ENCODE data around the gene NKD2.

Gene NKD2

GRCh38 chr5:976849-977751 is 31.5 kb upstream of the NKD2 start:
- H3K4me3 ChIP-seq (ENCODE audit: low read length): no peak overlapping the region
- H3K36me3 ChIP-seq (ENCODE audit: control insufficient read depth, low read length): no peaks in the 10 kb centered on the region
- H3K79me2 ChIP-seq (ENCODE audit: control insufficient read depth, low read length): no peaks in the 10 kb centered on the region
- no peak overlapping the region for H3K4me2 ChIP-seq (ENCODE audit: low read length)
- TF ChIP-seq CTCF (IDR thresholded peaks at IDR 0.05; ENCODE audit: low read depth, low read length, poor library complexity, severe bottlenecking) (no peak), EZH2phosphoT487 (IDR thresholded peaks at IDR 0.05; ENCODE audit: borderline replicate concordance, low read length) (no peak)
- no peaks in the 10 kb centered on the region for H3K9me2 ChIP-seq (replicated peaks; ENCODE audit: control insufficient read depth, low read length)
- H3K27ac ChIP-seq (ENCODE audit: low read depth, low read length): no peak overlapping the region
- no peaks in the 10 kb centered on the region for H3F3A ChIP-seq (ENCODE audit: control insufficient read depth, insufficient read depth)
- no peaks in the 10 kb centered on the region for H3K27me3 ChIP-seq (ENCODE audit: control insufficient read depth, low read length)
- H3K4me1 ChIP-seq (ENCODE audit: control insufficient read depth, low read length): no peaks in the 10 kb centered on the region
- no peaks in the 10 kb centered on the region for H4K20me1 ChIP-seq (ENCODE audit: control insufficient read depth, insufficient read depth, low read depth, low read length)
- no peaks in the 10 kb centered on the region for H3K9me3 ChIP-seq (ENCODE audit: control insufficient read depth, insufficient read depth, low read length)

GRCh38 chr5:978054-978453 is 30.5 kb upstream of the NKD2 start:
- no peak overlapping the region for H3K27ac ChIP-seq (ENCODE audit: low read depth, low read length)
- no peaks in the 10 kb centered on the region for H3K27me3 ChIP-seq (ENCODE audit: control insufficient read depth, low read length)
- no peak overlapping the region for H3K4me3 ChIP-seq (ENCODE audit: low read length)
- no peaks in the 10 kb centered on the region for H3F3A ChIP-seq (ENCODE audit: control insufficient read depth, insufficient read depth)
- no peaks in the 10 kb centered on the region for H3K9me2 ChIP-seq (replicated peaks; ENCODE audit: control insufficient read depth, low read length)
- TF ChIP-seq CTCF (IDR thresholded peaks at IDR 0.05; ENCODE audit: low read depth, low read length, poor library complexity, severe bottlenecking) (no peak), EZH2phosphoT487 (IDR thresholded peaks at IDR 0.05; ENCODE audit: borderline replicate concordance, low read length) (no peak)
- H3K9me3 ChIP-seq (ENCODE audit: control insufficient read depth, insufficient read depth, low read length): no peaks in the 10 kb centered on the region
- H3K4me2 ChIP-seq (ENCODE audit: low read length): no peak overlapping the region
- H3K36me3 ChIP-seq (ENCODE audit: control insufficient read depth, low read length): no peaks in the 10 kb centered on the region
- no peaks in the 10 kb centered on the region for H3K79me2 ChIP-seq (ENCODE audit: control insufficient read depth, low read length)
- H3K4me1 ChIP-seq (ENCODE audit: control insufficient read depth, low read length): no peaks in the 10 kb centered on the region
- no peaks in the 10 kb centered on the region for H4K20me1 ChIP-seq (ENCODE audit: control insufficient read depth, insufficient read depth, low read depth, low read length)

- no peaks in the 10 kb centered on the region for H3K36me3 ChIP-seq (ENCODE audit: control insufficient read depth, low read length)
- no peaks in the 10 kb centered on the region for H4K20me1 ChIP-seq (ENCODE audit: control insufficient read depth, insufficient read depth, low read depth, low read length)
- H3K4me3 ChIP-seq (ENCODE audit: low read length): no peak overlapping the region
- H3K9me2 ChIP-seq (replicated peaks; ENCODE audit: control insufficient read depth, low read length): no peaks in the 10 kb centered on the region
- no peak overlapping the region for H3K4me2 ChIP-seq (ENCODE audit: low read length)
- no peaks in the 10 kb centered on the region for H3K4me1 ChIP-seq (ENCODE audit: control insufficient read depth, low read length)
- H3K27ac ChIP-seq (ENCODE audit: low read depth, low read length): no peak overlapping the region
- H3K79me2 ChIP-seq (ENCODE audit: control insufficient read depth, low read length): no peaks in the 10 kb centered on the region
- no peaks in the 10 kb centered on the region for H3K9me3 ChIP-seq (ENCODE audit: control insufficient read depth, insufficient read depth, low read length)
- no peak for TF ChIP-seq EZH2phosphoT487 (IDR thresholded peaks at IDR 0.05; ENCODE audit: borderline replicate concordance, low read length)
- no peak for TF ChIP-seq CTCF (IDR thresholded peaks at IDR 0.05; ENCODE audit: low read depth, low read length, poor library complexity, severe bottlenecking)
- no peaks in the 10 kb centered on the region for H3F3A ChIP-seq (ENCODE audit: control insufficient read depth, insufficient read depth)
- no peaks in the 10 kb centered on the region for H3K27me3 ChIP-seq (ENCODE audit: control insufficient read depth, low read length)
Observed at GRCh38 chr5:978693-979092, 29.9 kb upstream of the NKD2 start.

All from DOHH2 (cell line).